Stimulated activated CD4-positive, alpha-beta T cell treated with anti-CD3 and anti-CD28 coated beads, Interleukin-4, amount 100 ng/mL, for 1 hour (primary cell): ENCODE data around the gene ZFAND3.

Experiments
- DNase-seq: peaks from one replicate; pipeline ENCODE4 v3.0.0-alpha.2; 2020

The ZFAND3 gene

GRCh38 chr6:38174315-38174714, 354.8 kb downstream of the ZFAND3 start:
- no peak for DNase-seq

- DNase-seq = no peak
Measured at GRCh38 chr6:38174806-38175495, 355.4 kb downstream of the ZFAND3 start.

GRCh38 chr6:38175786-38176185, 356.3 kb downstream of the ZFAND3 start:
- DNase-seq = no peak

GRCh38 chr6:38176797-38177751, 357.5 kb downstream of the ZFAND3 start:
- no peak for DNase-seq

- no peak for DNase-seq
Measured at GRCh38 chr6:38177882-38178583, 358.5 kb downstream of the ZFAND3 start.

- no peak for DNase-seq
Measured at GRCh38 chr6:38178584-38178886, 359.0 kb downstream of the ZFAND3 start.

- no peak for DNase-seq
Measured at GRCh38 chr6:38179300-38179699, 359.8 kb downstream of the ZFAND3 start.

- DNase-seq = no peak
Measured at GRCh38 chr6:38179794-38180430, 360.4 kb downstream of the ZFAND3 start.

GRCh38 chr6:38180586-38180985, 361.1 kb downstream of the ZFAND3 start:
- no peak for DNase-seq

GRCh38 chr6:38182426-38182825, 362.9 kb downstream of the ZFAND3 start:
- no peak for DNase-seq

GRCh38 chr6:38183856-38184584, 364.5 kb downstream of the ZFAND3 start:
- DNase-seq = no peak

- no peak for DNase-seq
Measured at GRCh38 chr6:38184585-38185080, 365.1 kb downstream of the ZFAND3 start.

- DNase-seq = no peak
Measured at GRCh38 chr6:38185244-38185643, 365.7 kb downstream of the ZFAND3 start.

- no peak for DNase-seq
Measured at GRCh38 chr6:38185752-38186151, 366.2 kb downstream of the ZFAND3 start.

GRCh38 chr6:38187325-38187724, 367.8 kb downstream of the ZFAND3 start:
- no peak for DNase-seq

- no peak for DNase-seq
Measured at GRCh38 chr6:38187811-38188590, 368.5 kb downstream of the ZFAND3 start.

GRCh38 chr6:38188677-38189335, 369.3 kb downstream of the ZFAND3 start:
- DNase-seq = no peak

GRCh38 chr6:38191418-38191817, 371.9 kb downstream of the ZFAND3 start:
- no peak for DNase-seq

GRCh38 chr6:38192011-38192410, 372.5 kb downstream of the ZFAND3 start:
- DNase-seq = no peak

- no peak for DNase-seq
Measured at GRCh38 chr6:38192487-38192886, 373.0 kb downstream of the ZFAND3 start.

- no peak for DNase-seq
Measured at GRCh38 chr6:38193051-38193450, 373.5 kb downstream of the ZFAND3 start.
